SJCRH30 (cell line): ENCODE measurements around the gene LRBA. TPM values are rescaled to one million over a fixed set of nuclear protein-coding genes. Genes with fewer than 3 reads are reported as not detected.

Experiments used
- DNase-seq, 2 experiments: peaks; one replicate each; pipeline ENCODE4 v3.0.0-alpha.2; 2015 to 2020
- H3K27ac ChIP-seq: fragments of 250-450 bp; sonication (Bioruptor Pico); 2 replicates; pipeline ENCODE4 v1.5.1; 2020; ENCODE audit warnings: mild to moderate bottlenecking, moderate library complexity
- H3K27me3 ChIP-seq: fragments of 250-450 bp; sonication (Bioruptor Pico); 2 replicates; pipeline ENCODE4 v1.5.1; 2020; ENCODE audit warnings: mild to moderate bottlenecking, moderate library complexity
- H3K36me3 ChIP-seq: fragments of 250-450 bp; sonication (Bioruptor Pico); 2 replicates; pipeline ENCODE4 v1.5.1; 2020; ENCODE audit warnings: mild to moderate bottlenecking, moderate library complexity
- H3K4me1 ChIP-seq: fragments of 250-450 bp; sonication (Bioruptor Pico); 2 replicates; pipeline ENCODE4 v1.5.1; 2020; ENCODE audit warnings: mild to moderate bottlenecking, moderate library complexity
- H3K4me3 ChIP-seq: fragments of 250-450 bp; sonication (Bioruptor Pico); 2 replicates; pipeline ENCODE4 v1.5.1; 2020; ENCODE audit warnings: mild to moderate bottlenecking, moderate library complexity
- H3K9me3 ChIP-seq: fragments of 250-450 bp; sonication (Bioruptor Pico); replicated peaks from 2 replicates; pipeline ENCODE4 v1.5.1; 2020; ENCODE audit warnings: mild to moderate bottlenecking, moderate library complexity
- total RNA-seq: library from RNA; depleted of rRNA; stranded (reverse); fragments of >200 nt; shearing (Covaris generic); gene quantifications from 2 replicates; pipeline ENCODE4 v1.2.3, GENCODE V29; 2014

Gene LRBA
- total RNA-seq, 1 experiment from 2014 or later, result 25.9 TPM

- Histone ChIP-seq H3K27me3 (no peaks in the 10 kb centered on the region), H3K9me3 (no peaks in the 10 kb centered on the region), H3K4me3 (no peak overlapping the region), H3K36me3 (no peaks in the 10 kb centered on the region), H3K4me1 (peaks cover 6% of the 10 kb centered on the region), H3K27ac (no peak overlapping the region)
- DNase-seq, result peak; percentile 37 to 59
Observed at GRCh38 chr4:150244600-150244999, 770.5 kb downstream of the LRBA start.

GRCh38 chr4:150243932-150244331, 771.2 kb downstream of the LRBA start:
- Histone ChIP-seq H3K9me3 (no peaks in the 10 kb centered on the region), H3K36me3 (no peaks in the 10 kb centered on the region), H3K4me3 (no peak overlapping the region), H3K27ac (no peak overlapping the region), H3K4me1 (peaks cover 6% of the 10 kb centered on the region), H3K27me3 (no peaks in the 10 kb centered on the region)
- no peak for DNase-seq

- Histone ChIP-seq H3K4me3 (no peak overlapping the region), H3K9me3 (no peaks in the 10 kb centered on the region), H3K27ac (no peak overlapping the region), H3K36me3 (no peaks in the 10 kb centered on the region), H3K27me3 (no peaks in the 10 kb centered on the region), H3K4me1 (peaks cover 6% of the 10 kb centered on the region)
- peak; percentile 28 to 68 for DNase-seq
Observed at GRCh38 chr4:150242820-150243458, 772.1 kb downstream of the LRBA start.

- H3K27ac ChIP-seq, result no peak overlapping the region
- peaks cover 12% of the 10 kb centered on the region for H3K4me1 ChIP-seq
- no peaks in the 10 kb centered on the region for H3K27me3 ChIP-seq
- DNase-seq, result no peak
- no peaks in the 10 kb centered on the region for H3K9me3 ChIP-seq
- H3K36me3 ChIP-seq, result no peaks in the 10 kb centered on the region
- H3K4me3 ChIP-seq, result no peak overlapping the region
Observed at GRCh38 chr4:150240011-150240410, 775.1 kb downstream of the LRBA start.

GRCh38 chr4:150238591-150238990, 776.5 kb downstream of the LRBA start:
- Histone ChIP-seq H3K27ac (no peak overlapping the region), H3K36me3 (no peaks in the 10 kb centered on the region), H3K4me3 (no peak overlapping the region), H3K4me1 (peaks cover 6% of the 10 kb centered on the region; the same call in 1 of the 2 replicates), H3K9me3 (no peaks in the 10 kb centered on the region), H3K27me3 (no peaks in the 10 kb centered on the region)
- DNase-seq, result no peak

GRCh38 chr4:150237110-150237872, 777.8 kb downstream of the LRBA start:
- H3K27ac ChIP-seq, result no peak overlapping the region; the same call in 1 of the 2 replicates
- H3K27me3 ChIP-seq, result no peaks in the 10 kb centered on the region
- H3K36me3 ChIP-seq, result no peaks in the 10 kb centered on the region
- no peak for DNase-seq
- H3K4me3 ChIP-seq, result no peak overlapping the region
- H3K9me3 ChIP-seq, result no peaks in the 10 kb centered on the region
- peaks cover 6% of the 10 kb centered on the region; the same call in 1 of the 2 replicates for H3K4me1 ChIP-seq

GRCh38 chr4:150236626-150237025, 778.5 kb downstream of the LRBA start:
- no peaks in the 10 kb centered on the region for H3K9me3 ChIP-seq
- no peak for DNase-seq
- H3K4me1 ChIP-seq, result peaks cover 6% of the 10 kb centered on the region; the same call in 1 of the 2 replicates
- H3K27ac ChIP-seq, result no peak overlapping the region
- H3K4me3 ChIP-seq, result no peak overlapping the region
- no peaks in the 10 kb centered on the region for H3K27me3 ChIP-seq
- no peaks in the 10 kb centered on the region for H3K36me3 ChIP-seq

GRCh38 chr4:150235808-150236271, 779.2 kb downstream of the LRBA start:
- peaks cover 6% of the 10 kb centered on the region; the same call in 1 of the 2 replicates for H3K4me1 ChIP-seq
- DNase-seq, result no peak
- H3K27ac ChIP-seq, result no peak overlapping the region
- no peaks in the 10 kb centered on the region for H3K36me3 ChIP-seq
- no peaks in the 10 kb centered on the region for H3K27me3 ChIP-seq
- no peak overlapping the region for H3K4me3 ChIP-seq
- no peaks in the 10 kb centered on the region for H3K9me3 ChIP-seq

- Histone ChIP-seq H3K9me3 (no peaks in the 10 kb centered on the region), H3K27me3 (no peaks in the 10 kb centered on the region), H3K27ac (no peak overlapping the region), H3K4me1 (peaks cover 6% of the 10 kb centered on the region; the same call in 1 of the 2 replicates), H3K36me3 (no peaks in the 10 kb centered on the region), H3K4me3 (no peak overlapping the region)
- no peak for DNase-seq
Observed at GRCh38 chr4:150235317-150235716, 779.8 kb downstream of the LRBA start.

- no peak for DNase-seq
- no peaks in the 10 kb centered on the region for H3K9me3 ChIP-seq
- no peaks in the 10 kb centered on the region for H3K36me3 ChIP-seq
- no peak overlapping the region for H3K27ac ChIP-seq
- peaks cover 6% of the 10 kb centered on the region; the same call in 1 of the 2 replicates for H3K4me1 ChIP-seq
- H3K27me3 ChIP-seq, result no peaks in the 10 kb centered on the region
- no peak overlapping the region for H3K4me3 ChIP-seq
Observed at GRCh38 chr4:150234246-150234645, 780.8 kb downstream of the LRBA start.

- H3K4me3 ChIP-seq, result no peak overlapping the region
- H3K36me3 ChIP-seq, result no peaks in the 10 kb centered on the region
- peaks cover under 1% of the 10 kb centered on the region; the same call in 1 of the 2 replicates for H3K4me1 ChIP-seq
- H3K9me3 ChIP-seq, result no peaks in the 10 kb centered on the region
- H3K27ac ChIP-seq, result no peak overlapping the region
- no peaks in the 10 kb centered on the region for H3K27me3 ChIP-seq
- no peak for DNase-seq
Observed at GRCh38 chr4:150232029-150232428, 783.1 kb downstream of the LRBA start.

GRCh38 chr4:150231107-150231770, 783.8 kb downstream of the LRBA start:
- no peaks in the 10 kb centered on the region for H3K4me1 ChIP-seq

GRCh38 chr4:150230561-150230960, 784.5 kb downstream of the LRBA start:
- Histone ChIP-seq H3K4me3 (no peak overlapping the region), H3K27ac (no peak overlapping the region), H3K36me3 (no peaks in the 10 kb centered on the region), H3K9me3 (no peaks in the 10 kb centered on the region), H3K4me1 (no peaks in the 10 kb centered on the region), H3K27me3 (no peaks in the 10 kb centered on the region)
- no peak for DNase-seq

More at GRCh38 chr4:150231107-150231770, 783.8 kb downstream of the LRBA start:
- Histone ChIP-seq H3K9me3 (no peaks in the 10 kb centered on the region), H3K36me3 (no peaks in the 10 kb centered on the region), H3K27me3 (no peaks in the 10 kb centered on the region), H3K4me3 (no peak overlapping the region), H3K27ac (no peak overlapping the region)
- DNase-seq, result no peak

- Histone ChIP-seq H3K36me3 (no peaks in the 10 kb centered on the region), H3K9me3 (no peaks in the 10 kb centered on the region), H3K4me1 (no peaks in the 10 kb centered on the region), H3K27ac (no peak overlapping the region), H3K27me3 (no peaks in the 10 kb centered on the region), H3K4me3 (no peak overlapping the region)
- DNase-seq, result no peak
Observed at GRCh38 chr4:150229520-150229919, 785.6 kb downstream of the LRBA start.
